ENCODE measurements around the gene CPPED1. TPM values are rescaled to one million over a fixed set of nuclear protein-coding genes. Genes with fewer than 3 reads are reported as not detected.

The CPPED1 gene
- polyA plus RNA-seq, 3 donors: 100 to 292 (median 259) TPM

- peaks cover 45 to 80% of the 10 kb centered on the region in 2 donors for H3K36me3 Mint-ChIP-seq
- no peak overlapping the region for H3K4me3 Mint-ChIP-seq
- no peaks in the 10 kb centered on the region for H3K79me2 ChIP-seq (ENCODE audit: insufficient read depth, low read length)
- H4K20me1 ChIP-seq (ENCODE audit: insufficient read depth, low read length): peaks cover 88% of the 10 kb centered on the region
- intact Hi-C loops (cut with micrococcal nuclease): no loop called here
- no peak for DNase-seq
- peaks cover 46 to 72% of the 10 kb centered on the region in 2 donors for H3K36me3 ChIP-seq (replicated peaks in 1 of 2; ENCODE audit: control insufficient read depth in 1 of 2, insufficient read depth in 2 of 2, low read length in 2 of 2)
- H3K9me3 ChIP-seq (replicated peaks in 1 of 2; ENCODE audit: control insufficient read depth in 1 of 2, insufficient read depth in 1 of 2, low read length in 2 of 2): peaks cover 0 to 8% of the 10 kb centered on the region in 2 donors
- no peaks in the 10 kb centered on the region for H3K4me1 Mint-ChIP-seq
- no peaks in the 10 kb centered on the region for H3K27me3 ChIP-seq (ENCODE audit: control insufficient read depth in 2 of 2, insufficient read depth in 2 of 2, low read length in 2 of 2)
- no peak overlapping the region for H3K4me3 ChIP-seq (replicated peaks in 1 of 3; ENCODE audit: low read depth in 2 of 3, low read length in 3 of 3)
- peaks cover 7 to 14% (median 11%) of the 10 kb centered on the region in 7 donors for H3K9me3 Mint-ChIP-seq
- no peak overlapping the region for H3K9ac ChIP-seq (ENCODE audit: insufficient read depth, low read length, poor library complexity, severe bottlenecking)
- no peak overlapping the region for H3K4me2 ChIP-seq (replicated peaks; ENCODE audit: extremely low read depth, low read length, poor library complexity, severe bottlenecking)
- H3K27me3 Mint-ChIP-seq (ENCODE audit: low read depth in 3 of 3): peaks cover 1 to 2% (median 1%) of the 10 kb centered on the region in 3 donors
- no peak overlapping the region for H3K27ac Mint-ChIP-seq
- TF ChIP-seq CTCF (IDR thresholded peaks at IDR 0.05): no peak
- no peak overlapping the region for H3K27ac ChIP-seq (ENCODE audit: low read depth in 1 of 2, low read length in 2 of 2)
- WGBS (ENCODE audit: insufficient coverage): 67% methylated on average over 8 of the region's 10 CpGs
- H3K4me1 ChIP-seq (ENCODE audit: control insufficient read depth in 1 of 2, insufficient read depth in 2 of 2, low read length in 2 of 2): no peaks in the 10 kb centered on the region
- no peak overlapping the region for H2AFZ ChIP-seq (ENCODE audit: insufficient read depth, low read depth, low read length, poor library complexity, severe bottlenecking)
Measured at GRCh38 chr16:12661656-12662172, 142.0 kb downstream of the CPPED1 start.

GRCh38 chr16:12659871-12660270, 143.8 kb downstream of the CPPED1 start:
- Mint-ChIP-seq H3K27me3 (ENCODE audit: low read depth in 3 of 3) (peaks cover 1 to 3% (median 3%) of the 10 kb centered on the region in 3 donors), H3K4me1 (no peaks in the 10 kb centered on the region), H3K9me3 (peaks cover 6 to 14% (median 10%) of the 10 kb centered on the region in 7 donors), H3K27ac (peak overlapping the region in 1 of 7 donors; percentile 42), H3K36me3 (peaks cover 40 to 66% of the 10 kb centered on the region in 2 donors), H3K4me3 (no peak overlapping the region)
- H3K9ac ChIP-seq (ENCODE audit: insufficient read depth, low read length, poor library complexity, severe bottlenecking): no peak overlapping the region
- WGBS (ENCODE audit: insufficient coverage): 100% methylated on average over 1 of the region's 3 CpGs
- H3K27me3 ChIP-seq (ENCODE audit: control insufficient read depth in 2 of 2, insufficient read depth in 2 of 2, low read length in 2 of 2): no peaks in the 10 kb centered on the region
- intact Hi-C loops (cut with micrococcal nuclease): no loop called here
- no peaks in the 10 kb centered on the region for H3K4me1 ChIP-seq (ENCODE audit: control insufficient read depth in 1 of 2, insufficient read depth in 2 of 2, low read length in 2 of 2)
- no peak overlapping the region for H3K4me3 ChIP-seq (replicated peaks in 1 of 3; ENCODE audit: low read depth in 2 of 3, low read length in 3 of 3)
- TF ChIP-seq CTCF (IDR thresholded peaks at IDR 0.05): no peak
- peaks cover 0 to 8% of the 10 kb centered on the region in 2 donors for H3K9me3 ChIP-seq (replicated peaks in 1 of 2; ENCODE audit: control insufficient read depth in 1 of 2, insufficient read depth in 1 of 2, low read length in 2 of 2)
- no peaks in the 10 kb centered on the region for H3K79me2 ChIP-seq (ENCODE audit: insufficient read depth, low read length)
- no peak overlapping the region for H3K4me2 ChIP-seq (replicated peaks; ENCODE audit: extremely low read depth, low read length, poor library complexity, severe bottlenecking)
- no peak for DNase-seq
- H4K20me1 ChIP-seq (ENCODE audit: insufficient read depth, low read length): peaks cover 80% of the 10 kb centered on the region
- H3K27ac ChIP-seq (ENCODE audit: low read depth in 1 of 2, low read length in 2 of 2): no peak overlapping the region
- no peak overlapping the region for H2AFZ ChIP-seq (ENCODE audit: insufficient read depth, low read depth, low read length, poor library complexity, severe bottlenecking)
- peaks cover 41 to 63% of the 10 kb centered on the region in 2 donors for H3K36me3 ChIP-seq (replicated peaks in 1 of 2; ENCODE audit: control insufficient read depth in 1 of 2, insufficient read depth in 2 of 2, low read length in 2 of 2)
